Ovary (tissue), 3 donors: ENCODE data around the gene SIRT2.

Source experiments
- EP300 ChIP-seq: sonication (generic); formaldehyde crosslinking; IDR thresholded peaks from one replicate; pipeline ENCODE4 v1.6.1; 2017; ENCODE audit warnings: antibody characterized with exemption
- POLR2A ChIP-seq: fragments of 450-650 bp; IDR thresholded peaks from one replicate; pipeline ENCODE4 v1.6.1; 2017; ENCODE audit warnings: antibody characterized with exemption, mild to moderate bottlenecking, moderate library complexity
- TF ChIP-seq, protein P1 (sequence below), 3 donors: fragments of 450-650 bp in 2 of 3; fragments of 200-600 bp in 1 of 3; IDR thresholded peaks; one replicate each; pipeline versions ENCODE4 v1.5.1 to v1.8.0; 2016 to 2022; ENCODE audit warnings: antibody characterized with exemption in 3 of 3, mild to moderate bottlenecking in 1 of 3
- donor health status: DM: no; HTN: no; CAD: no.

DNA sequence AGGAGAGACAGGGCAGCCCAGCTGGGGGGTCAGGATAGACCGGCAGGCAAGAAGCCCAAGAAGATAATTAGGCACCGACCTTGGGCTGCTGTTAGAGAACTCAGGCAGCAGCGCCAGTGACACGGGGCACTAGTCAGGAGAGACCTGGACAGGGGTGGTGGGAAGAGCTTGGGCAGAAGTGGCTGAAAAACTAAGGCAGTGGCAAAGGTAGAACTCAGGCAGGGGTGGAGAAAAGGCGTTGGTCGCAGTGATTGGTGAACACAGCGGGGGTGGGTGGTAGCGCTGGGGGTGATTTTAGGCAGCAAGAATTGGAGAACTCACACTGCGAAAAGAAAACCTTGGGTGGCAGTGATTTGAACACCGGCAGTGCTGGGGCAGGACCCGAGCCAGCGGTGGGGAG lies 8.3 kb upstream of the SIRT2 start:
- no peak for TF ChIP-seq POLR2A
- TF ChIP-seq, protein P1, sequence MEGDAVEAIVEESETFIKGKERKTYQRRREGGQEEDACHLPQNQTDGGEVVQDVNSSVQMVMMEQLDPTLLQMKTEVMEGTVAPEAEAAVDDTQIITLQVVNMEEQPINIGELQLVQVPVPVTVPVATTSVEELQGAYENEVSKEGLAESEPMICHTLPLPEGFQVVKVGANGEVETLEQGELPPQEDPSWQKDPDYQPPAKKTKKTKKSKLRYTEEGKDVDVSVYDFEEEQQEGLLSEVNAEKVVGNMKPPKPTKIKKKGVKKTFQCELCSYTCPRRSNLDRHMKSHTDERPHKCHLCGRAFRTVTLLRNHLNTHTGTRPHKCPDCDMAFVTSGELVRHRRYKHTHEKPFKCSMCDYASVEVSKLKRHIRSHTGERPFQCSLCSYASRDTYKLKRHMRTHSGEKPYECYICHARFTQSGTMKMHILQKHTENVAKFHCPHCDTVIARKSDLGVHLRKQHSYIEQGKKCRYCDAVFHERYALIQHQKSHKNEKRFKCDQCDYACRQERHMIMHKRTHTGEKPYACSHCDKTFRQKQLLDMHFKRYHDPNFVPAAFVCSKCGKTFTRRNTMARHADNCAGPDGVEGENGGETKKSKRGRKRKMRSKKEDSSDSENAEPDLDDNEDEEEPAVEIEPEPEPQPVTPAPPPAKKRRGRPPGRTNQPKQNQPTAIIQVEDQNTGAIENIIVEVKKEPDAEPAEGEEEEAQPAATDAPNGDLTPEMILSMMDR (IDR thresholded peaks at IDR 0.05), result no peak
- no peak for TF ChIP-seq EP300
